ENCODE measurements around the gene SMPD3. TPM values are rescaled to one million over a fixed set of nuclear protein-coding genes. Genes with fewer than 3 reads are reported as not detected.

SMPD3 gene
- total and polyA plus RNA-seq, 2 of the 8 experiments (the other 6 are each of a cell fraction or from before 2014, with no cell fraction given): 0.39 to 1.3 TPM

- TF ChIP-seq CHD7 (IDR thresholded peaks at IDR 0.05; ENCODE audit: insufficient replicate concordance, low read length): no peak
- TF ChIP-seq SRF (IDR thresholded peaks at IDR 0.05; ENCODE audit: low read depth, low read length): no peak
- no peak for TF ChIP-seq SP2 (IDR thresholded peaks at IDR 0.05; ENCODE audit: low read length)
- no peak for TF ChIP-seq TAF1 (IDR thresholded peaks at IDR 0.05; ENCODE audit: low read depth, low read length)
- TF ChIP-seq, protein P1, sequence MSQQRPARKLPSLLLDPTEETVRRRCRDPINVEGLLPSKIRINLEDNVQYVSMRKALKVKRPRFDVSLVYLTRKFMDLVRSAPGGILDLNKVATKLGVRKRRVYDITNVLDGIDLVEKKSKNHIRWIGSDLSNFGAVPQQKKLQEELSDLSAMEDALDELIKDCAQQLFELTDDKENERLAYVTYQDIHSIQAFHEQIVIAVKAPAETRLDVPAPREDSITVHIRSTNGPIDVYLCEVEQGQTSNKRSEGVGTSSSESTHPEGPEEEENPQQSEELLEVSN (IDR thresholded peaks at IDR 0.05): no peak
Observed at GRCh38 chr16:68374246-68374805, 74.0 kb downstream of the SMPD3 start (continued).
